HUES64 (cell line): ENCODE measurements around the gene GPR31.
"Not testable (repeated sequence)": the region's sequence is repeated elsewhere in the genome, so short reads cannot be mapped to it uniquely, and the experiment has no call there.

Experiments used
- H3K27ac ChIP-seq: 2 replicates; pipeline ENCODE4 v1.7.0; 2013; ENCODE audit warnings: low read depth, low read length, inconsistent platforms
- H3K27me3 ChIP-seq: 2 replicates; pipeline ENCODE4 v1.6.1; 2013; ENCODE audit warnings: mild to moderate bottlenecking, low read length; ENCODE audit not compliant: insufficient read depth
- H3K36me3 ChIP-seq: 2 replicates; pipeline ENCODE4 v1.6.1; 2013; ENCODE audit warnings: mild to moderate bottlenecking, low read length; ENCODE audit not compliant: insufficient read depth
- H3K4me1 ChIP-seq: 2 replicates; pipeline ENCODE4 v1.6.1; 2013; ENCODE audit warnings: mild to moderate bottlenecking, low read length, moderate library complexity; ENCODE audit not compliant: insufficient read depth
- H3K4me3 ChIP-seq: 2 replicates; pipeline ENCODE4 v1.5.1; 2013; ENCODE audit warnings: mild to moderate bottlenecking, low read length, moderate library complexity
- H3K9ac ChIP-seq: 2 replicates; pipeline ENCODE4 v1.6.1; 2013; ENCODE audit warnings: mild to moderate bottlenecking, low read depth, low read length
- H3K9me3 ChIP-seq: 2 replicates; pipeline ENCODE4 v1.6.1; 2013; ENCODE audit warnings: low read depth, low read length; ENCODE audit not compliant: insufficient read depth
- WGBS: fragments of 150-250, 120-280 bp; methylation state at CpG from one replicate; pipeline ENCODE4 v1.1.7; 2013; ENCODE audit warnings: missing lambda C conversion rate; 5-methylcytosine and 5-hydroxymethylcytosine counted together

The GPR31 gene

GRCh38 chr6:167185101-167185500 lies 27.3 kb upstream of the GPR31 start:
- H3K27me3 ChIP-seq, H3K36me3 ChIP-seq, H3K4me3 ChIP-seq, H3K27ac ChIP-seq, H3K9me3 ChIP-seq, H3K4me1 ChIP-seq, H3K9ac ChIP-seq: not testable (repeated sequence)
- WGBS, result 98% methylated on average over 2 of the region's 3 CpGs

DNA sequence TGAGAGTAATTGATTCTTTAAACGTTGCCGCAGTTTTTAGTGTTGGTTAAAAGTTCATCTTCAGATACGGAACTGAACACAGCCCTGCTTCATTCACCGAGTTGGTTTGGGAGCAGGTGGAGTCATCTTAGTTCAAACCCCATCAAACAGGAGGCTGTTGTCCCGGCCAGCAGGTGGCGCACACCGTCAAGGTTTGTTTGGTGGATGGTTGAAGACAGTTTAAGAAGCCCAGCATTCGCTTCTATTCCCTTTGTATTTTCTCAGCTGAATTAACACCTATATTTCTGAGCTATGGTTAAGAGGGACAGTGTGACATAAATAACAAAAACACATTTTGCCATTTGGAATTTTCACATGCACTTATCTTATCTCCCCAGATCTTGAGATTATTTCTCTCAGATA lies 25.1 kb upstream of the GPR31 start:
- not testable (repeated sequence) for H3K9ac ChIP-seq, H3K27me3 ChIP-seq, H3K9me3 ChIP-seq, H3K36me3 ChIP-seq, H3K4me1 ChIP-seq, H3K4me3 ChIP-seq, H3K27ac ChIP-seq
- WGBS, result 28% methylated on average over 3 of the region's 8 CpGs

GRCh38 chr6:167181351-167181750 lies 23.6 kb upstream of the GPR31 start:
- WGBS, result no CpG with 5 or more reads among the region's 6 CpGs
- H3K4me3 ChIP-seq, H3K36me3 ChIP-seq, H3K4me1 ChIP-seq, H3K9ac ChIP-seq, H3K27me3 ChIP-seq, H3K9me3 ChIP-seq, H3K27ac ChIP-seq: not testable (repeated sequence)

DNA sequence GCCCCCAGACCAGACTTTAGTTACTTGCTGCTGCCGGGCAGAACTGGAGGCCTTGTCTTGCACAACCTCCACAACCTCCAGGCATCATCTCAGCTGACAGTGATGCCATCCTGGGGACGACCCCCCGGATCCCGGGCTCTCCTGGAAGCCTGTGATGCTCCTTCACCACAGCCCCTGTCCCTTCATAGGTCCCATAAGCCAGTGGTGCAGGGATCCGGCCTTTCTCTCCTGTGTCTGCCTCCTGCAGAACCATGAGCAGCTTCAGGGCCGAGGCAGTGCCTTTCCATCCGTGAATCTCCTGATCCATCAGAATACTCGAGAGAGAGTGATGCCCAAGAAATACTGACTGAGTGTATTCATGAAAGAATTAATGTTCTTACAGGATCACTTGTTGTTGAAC lies 22.3 kb upstream of the GPR31 start:
- not testable (repeated sequence) for H3K4me1 ChIP-seq, H3K36me3 ChIP-seq, H3K27me3 ChIP-seq, H3K9me3 ChIP-seq, H3K9ac ChIP-seq, H3K27ac ChIP-seq, H3K4me3 ChIP-seq
- 94% methylated on average over 8 of the region's 8 CpGs for WGBS

- not testable (repeated sequence) for H3K27ac ChIP-seq, H3K9ac ChIP-seq, H3K36me3 ChIP-seq, H3K9me3 ChIP-seq, H3K27me3 ChIP-seq, H3K4me3 ChIP-seq, H3K4me1 ChIP-seq
- WGBS, result 93% methylated on average over 21 of the region's 31 CpGs
Measured at GRCh38 chr6:167178896-167179655, 21.3 kb upstream of the GPR31 start.

GRCh38 chr6:167177271-167177670 lies 19.5 kb upstream of the GPR31 start:
- not testable (repeated sequence) for H3K4me1 ChIP-seq, H3K27ac ChIP-seq, H3K4me3 ChIP-seq, H3K27me3 ChIP-seq, H3K9ac ChIP-seq, H3K36me3 ChIP-seq, H3K9me3 ChIP-seq
- WGBS, result 100% methylated on average over 7 of the region's 14 CpGs

DNA sequence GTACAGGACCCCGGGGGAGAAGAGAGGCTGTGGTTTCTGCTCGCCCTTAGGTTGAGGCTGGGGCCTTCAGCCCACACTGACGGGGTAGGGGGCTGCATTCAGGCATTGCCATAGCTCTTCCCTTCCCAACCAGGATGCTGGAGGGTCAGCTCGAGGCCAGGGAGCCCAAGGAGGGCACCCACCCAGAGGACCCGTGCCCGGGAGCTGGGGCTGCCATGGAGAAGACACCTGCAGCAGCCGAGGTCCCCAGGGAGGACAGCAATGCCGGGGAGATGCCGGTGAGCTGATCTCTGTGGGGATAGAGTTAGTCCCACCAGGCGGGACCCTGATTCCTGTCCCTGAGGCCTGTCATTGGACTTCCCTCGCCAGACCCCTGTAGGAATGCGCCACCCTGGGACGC lies 14.2 kb upstream of the GPR31 start:
- WGBS, result 97% methylated on average over 12 of the region's 13 CpGs
- H3K4me1 ChIP-seq, H3K27me3 ChIP-seq, H3K9ac ChIP-seq, H3K4me3 ChIP-seq, H3K36me3 ChIP-seq, H3K9me3 ChIP-seq, H3K27ac ChIP-seq: not testable (repeated sequence)

DNA sequence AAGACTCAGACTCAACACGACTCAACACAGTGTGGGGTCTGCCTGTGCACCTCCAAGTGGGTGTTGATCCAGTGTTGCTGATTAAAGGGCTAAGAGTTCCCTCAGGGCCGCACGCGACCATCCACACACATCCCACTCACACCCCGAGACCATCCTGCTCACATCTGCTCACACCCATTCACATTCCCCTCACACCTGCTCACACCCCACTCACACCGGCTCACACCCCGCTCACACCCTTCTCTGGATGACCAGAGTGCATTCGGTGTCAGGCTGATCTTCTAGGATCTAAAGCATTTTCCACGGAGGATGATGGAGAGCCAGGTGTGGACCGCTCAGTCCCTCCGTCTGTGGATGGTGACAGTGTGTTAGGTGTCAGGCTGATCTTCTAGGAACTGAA lies 13.5 kb upstream of the GPR31 start:
- H3K4me3 ChIP-seq, H3K36me3 ChIP-seq, H3K9ac ChIP-seq, H3K9me3 ChIP-seq, H3K27me3 ChIP-seq, H3K27ac ChIP-seq, H3K4me1 ChIP-seq: not testable (repeated sequence)
- WGBS, result 95% methylated on average over 11 of the region's 11 CpGs

- not testable (repeated sequence) for H3K4me1 ChIP-seq, H3K27me3 ChIP-seq, H3K36me3 ChIP-seq, H3K4me3 ChIP-seq, H3K9ac ChIP-seq, H3K27ac ChIP-seq, H3K9me3 ChIP-seq
- no CpG with 5 or more reads among the region's 13 CpGs for WGBS
Measured at GRCh38 chr6:167169867-167170266, 12.1 kb upstream of the GPR31 start.

- not testable (repeated sequence) for H3K27ac ChIP-seq, H3K9ac ChIP-seq, H3K4me3 ChIP-seq, H3K36me3 ChIP-seq, H3K27me3 ChIP-seq, H3K9me3 ChIP-seq
- WGBS, result 86% methylated on average over 8 of the region's 16 CpGs
- H3K4me1 ChIP-seq, result peaks cover 23% of the 10 kb centered on the region
Measured at GRCh38 chr6:167168296-167168695, 10.5 kb upstream of the GPR31 start.

DNA sequence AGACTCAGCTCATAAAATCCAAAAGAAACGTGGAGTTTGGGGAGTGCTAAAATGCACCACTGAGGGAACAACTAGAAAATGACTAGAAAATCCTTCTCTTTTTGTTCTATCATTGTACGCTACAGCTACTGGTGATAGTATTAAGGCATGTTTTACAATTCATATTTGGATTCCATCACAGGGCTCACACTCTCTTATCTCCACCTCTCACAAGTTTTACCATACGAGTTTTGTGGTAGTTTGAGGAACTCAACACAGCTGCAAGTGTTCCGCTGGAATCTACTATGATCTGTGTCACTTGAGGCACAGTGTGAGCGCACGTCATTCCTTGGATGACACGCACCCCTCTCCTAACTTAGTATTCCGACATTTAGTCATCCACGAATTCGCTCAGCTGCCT lies 9.9 kb upstream of the GPR31 start:
- H3K4me3 ChIP-seq, H3K27ac ChIP-seq, H3K9me3 ChIP-seq, H3K36me3 ChIP-seq, H3K27me3 ChIP-seq, H3K9ac ChIP-seq: not testable (repeated sequence)
- no CpG with 5 or more reads among the region's 10 CpGs for WGBS
- peaks cover 28% of the 10 kb centered on the region for H3K4me1 ChIP-seq

DNA sequence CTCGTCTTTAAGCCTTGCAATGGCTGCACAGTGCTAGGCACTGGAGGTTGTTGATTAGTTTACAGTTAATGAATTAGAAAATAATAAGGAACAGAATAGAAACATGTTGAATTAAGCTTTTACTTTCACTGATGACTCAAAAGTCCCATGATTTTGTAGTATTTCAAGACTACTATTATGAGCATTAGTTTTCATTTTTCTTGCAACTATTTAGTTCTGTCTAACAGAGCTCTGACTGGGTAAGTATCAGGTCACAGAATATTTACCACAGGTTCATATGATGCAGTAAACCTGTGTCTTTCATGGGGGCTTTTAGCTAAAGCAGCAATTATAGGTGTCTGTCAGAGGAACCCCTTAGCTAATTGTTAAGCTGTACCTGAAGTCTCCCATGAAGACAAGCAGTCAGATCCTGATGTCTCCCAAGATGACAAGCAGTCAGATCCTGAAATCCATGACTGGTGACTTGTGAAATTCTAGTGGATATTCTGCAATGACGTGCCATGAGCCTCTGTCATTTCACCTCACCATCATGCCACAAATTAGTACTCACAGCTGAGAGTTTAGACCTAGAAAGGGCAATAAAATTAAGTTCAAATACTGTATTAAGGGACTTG lies 8.2 kb upstream of the GPR31 start:
- no peak overlapping the region for H3K27ac ChIP-seq
- no peak overlapping the region for H3K4me3 ChIP-seq
- H3K9me3 ChIP-seq, result no peaks in the 10 kb centered on the region
- WGBS, result 88% methylated on average over 2 of the region's 2 CpGs
- H3K27me3 ChIP-seq, result no peaks in the 10 kb centered on the region
- H3K36me3 ChIP-seq, result no peaks in the 10 kb centered on the region
- H3K4me1 ChIP-seq, result peaks cover 34% of the 10 kb centered on the region
- no peak overlapping the region for H3K9ac ChIP-seq
